Endodermal cell (in vitro differentiated cells): ENCODE results near the gene ARFIP1. TPM values are rescaled to one million over a fixed set of nuclear protein-coding genes. Genes with fewer than 3 reads are reported as not detected.
"Not testable (repeated sequence)": the region's sequence is repeated elsewhere in the genome, so short reads cannot be mapped to it uniquely, and the experiment has no call there.

Experiments
- DNase-seq: peaks from one replicate; pipeline ENCODE4 v3.0.0-alpha.2; 2017
- H3K27ac ChIP-seq: 2 replicates; pipeline ENCODE4 v1.5.1; 2013; ENCODE audit warnings: mild to moderate bottlenecking, low read depth, low read length, moderate library complexity
- H3K27me3 ChIP-seq: 2 replicates; pipeline ENCODE4 v1.6.1; 2013; ENCODE audit warnings: mild to moderate bottlenecking, low read length, moderate library complexity; ENCODE audit not compliant: insufficient read depth, control insufficient read depth, poor library complexity, severe bottlenecking
- H3K36me3 ChIP-seq: 2 replicates; pipeline ENCODE4 v1.7.0; 2013; ENCODE audit warnings: mild to moderate bottlenecking, low read length, moderate library complexity; ENCODE audit not compliant: control insufficient read depth, insufficient read depth
- H3K4me1 ChIP-seq: one replicate; pipeline ENCODE4 v1.7.0; 2013; ENCODE audit warnings: low read length; ENCODE audit not compliant: control insufficient read depth, insufficient read depth
- H3K4me3 ChIP-seq: 2 replicates; pipeline ENCODE4 v1.5.1; 2013; ENCODE audit warnings: mild to moderate bottlenecking, low read length, moderate library complexity
- H3K9ac ChIP-seq: 2 replicates; pipeline ENCODE4 v1.6.1; 2013; ENCODE audit warnings: mild to moderate bottlenecking, low read length, moderate library complexity; ENCODE audit not compliant: poor library complexity, severe bottlenecking; ENCODE audit errors: extremely low read depth
- H3K9me3 ChIP-seq: 2 replicates; pipeline ENCODE4 v1.6.1; 2013; ENCODE audit warnings: mild to moderate bottlenecking, low read length, moderate library complexity; ENCODE audit not compliant: control insufficient read depth
- H3K27ac Mint-ChIP-seq: 2 replicates; pipeline ENCODE4 v1.8.0; 2020; ENCODE audit warnings: mixed read lengths
- H3K27me3 Mint-ChIP-seq: 2 replicates; pipeline ENCODE4 v1.8.0; 2021; ENCODE audit warnings: mild to moderate bottlenecking, mixed read lengths; ENCODE audit not compliant: insufficient read depth
- H3K36me3 Mint-ChIP-seq: 2 replicates; pipeline ENCODE4 v1.8.0; 2020; ENCODE audit warnings: low read depth, mixed read lengths
- H3K4me1 Mint-ChIP-seq: 2 replicates; pipeline ENCODE4 v1.8.0; 2020; ENCODE audit warnings: mixed read lengths
- H3K4me3 Mint-ChIP-seq: 2 replicates; pipeline ENCODE4 v1.8.0; 2020; ENCODE audit warnings: mild to moderate bottlenecking, moderate library complexity, mixed read lengths
- H3K9me3 Mint-ChIP-seq: 2 replicates; pipeline ENCODE4 v1.8.0; 2020; ENCODE audit warnings: mild to moderate bottlenecking, mixed read lengths
- WGBS, 2 experiments: methylation state at CpG; one replicate each; pipeline versions ENCODE4 v1.1.5 to v1.1.7; 2013; ENCODE audit warnings: missing lambda C conversion rate in 2 of 2, mixed read lengths in 1 of 2; ENCODE audit not compliant: insufficient coverage in 1 of 2, insufficient read length in 1 of 2; 5-methylcytosine and 5-hydroxymethylcytosine counted together
- total RNA-seq, 2 donors: library from RNA; stranded (reverse); fragmentation: NEBNext Ultra II Directional in 1 of 2; extraction: Animal tissue kit (Norgen Biotek cat#: 25700) in 1 of 2; gene quantifications; 2 replicates in 1 of 2; 3 replicates in 1 of 2; pipeline ENCODE4 v1.2.1, GENCODE V29; 2021
- TF ChIP-seq, protein P1 (sequence below): fragments of 200-600 bp; sonication (generic); conservative IDR thresholded peaks from 2 replicates; pipeline ENCODE4 v1.5.0; 2021; ENCODE audit warnings: antibody characterized with exemption, mild to moderate bottlenecking

The ARFIP1 gene
- total RNA-seq, 2 donors from 2014 or later, result 34.3 to 39.4 TPM

DNA sequence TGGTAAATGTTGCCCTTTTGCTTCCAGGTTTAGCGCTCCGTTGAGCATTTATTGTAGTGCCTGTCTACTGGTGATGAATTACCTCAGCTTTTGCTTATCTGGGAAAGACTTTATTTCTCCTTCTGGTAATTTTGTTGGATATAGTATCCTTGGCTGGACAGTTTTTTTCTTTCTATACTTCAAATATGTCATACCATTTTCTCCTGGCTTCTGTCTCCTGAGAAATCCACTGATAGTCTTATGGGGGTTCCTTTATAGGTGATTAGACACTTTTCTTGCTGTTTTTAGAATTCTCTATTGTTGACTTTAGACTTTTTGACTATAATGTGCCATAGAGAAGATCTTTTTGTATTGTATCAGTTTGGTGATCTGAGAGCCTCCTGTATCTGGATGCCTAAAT is 73.5 kb downstream of the ARFIP1 start:
- Mint-ChIP-seq H3K4me3 (no peak overlapping the region), H3K4me1 (peaks cover 19% of the 10 kb centered on the region), H3K27me3 (no peaks in the 10 kb centered on the region), H3K9me3 (peaks cover 19% of the 10 kb centered on the region), H3K36me3 (peaks cover 21% of the 10 kb centered on the region), H3K27ac (no peak overlapping the region)
- Histone ChIP-seq H3K4me3 (no peak overlapping the region), H3K9me3 (peaks cover 24% of the 10 kb centered on the region), H3K9ac (no peak overlapping the region), H3K27me3 (no peaks in the 10 kb centered on the region), H3K4me1 (no peaks in the 10 kb centered on the region), H3K36me3 (peaks cover 3% of the 10 kb centered on the region), H3K27ac (no peak overlapping the region)
- WGBS, 2 experiments, result 98% methylated on average over 2 of the region's 2 CpGs; no CpG with 5 or more reads in 1 of the 2 experiments
- TF ChIP-seq, protein P1, sequence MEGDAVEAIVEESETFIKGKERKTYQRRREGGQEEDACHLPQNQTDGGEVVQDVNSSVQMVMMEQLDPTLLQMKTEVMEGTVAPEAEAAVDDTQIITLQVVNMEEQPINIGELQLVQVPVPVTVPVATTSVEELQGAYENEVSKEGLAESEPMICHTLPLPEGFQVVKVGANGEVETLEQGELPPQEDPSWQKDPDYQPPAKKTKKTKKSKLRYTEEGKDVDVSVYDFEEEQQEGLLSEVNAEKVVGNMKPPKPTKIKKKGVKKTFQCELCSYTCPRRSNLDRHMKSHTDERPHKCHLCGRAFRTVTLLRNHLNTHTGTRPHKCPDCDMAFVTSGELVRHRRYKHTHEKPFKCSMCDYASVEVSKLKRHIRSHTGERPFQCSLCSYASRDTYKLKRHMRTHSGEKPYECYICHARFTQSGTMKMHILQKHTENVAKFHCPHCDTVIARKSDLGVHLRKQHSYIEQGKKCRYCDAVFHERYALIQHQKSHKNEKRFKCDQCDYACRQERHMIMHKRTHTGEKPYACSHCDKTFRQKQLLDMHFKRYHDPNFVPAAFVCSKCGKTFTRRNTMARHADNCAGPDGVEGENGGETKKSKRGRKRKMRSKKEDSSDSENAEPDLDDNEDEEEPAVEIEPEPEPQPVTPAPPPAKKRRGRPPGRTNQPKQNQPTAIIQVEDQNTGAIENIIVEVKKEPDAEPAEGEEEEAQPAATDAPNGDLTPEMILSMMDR, result no peak
- DNase-seq, result no peak

- H3K9me3 Mint-ChIP-seq, result peaks cover 19% of the 10 kb centered on the region
- H3K36me3 ChIP-seq, H3K27me3 ChIP-seq, H3K27me3 Mint-ChIP-seq, H3K4me3 Mint-ChIP-seq, H3K27ac ChIP-seq, H3K9ac ChIP-seq, DNase-seq, H3K4me3 ChIP-seq, H3K27ac Mint-ChIP-seq, H3K4me1 ChIP-seq: not testable (repeated sequence)
- H3K36me3 Mint-ChIP-seq, result peaks cover 19% of the 10 kb centered on the region
- 92 to 94% methylated on average over 3 to 5 of the region's 5 CpGs for WGBS, 2 experiments
- peaks cover 19% of the 10 kb centered on the region for H3K4me1 Mint-ChIP-seq
- H3K9me3 ChIP-seq, result peaks cover 24% of the 10 kb centered on the region
These were observed 74.3 kb downstream of the ARFIP1 start for GRCh38 chr4:152854016-152854415.

DNA sequence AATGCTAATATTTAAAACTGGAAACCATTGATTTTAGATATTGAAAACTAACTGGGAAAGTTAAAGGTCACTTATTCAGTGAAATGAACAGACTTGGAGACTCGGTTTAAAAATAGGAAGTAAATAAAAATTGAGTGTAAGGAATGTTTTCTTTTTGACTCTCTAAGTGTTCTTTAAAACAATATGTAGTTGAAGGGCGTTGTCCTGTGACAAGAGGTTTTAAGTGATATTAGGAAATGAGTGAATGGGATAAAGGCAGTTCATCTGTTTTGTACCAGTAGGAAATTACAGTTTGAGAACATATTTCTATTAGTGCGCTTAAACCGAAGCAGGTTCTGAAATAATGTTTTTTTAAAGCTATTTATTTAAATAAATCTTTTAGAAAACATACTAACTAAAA is 77.2 kb downstream of the ARFIP1 start:
- no peaks in the 10 kb centered on the region for H3K4me1 ChIP-seq
- H3K9ac ChIP-seq, result no peak overlapping the region
- H3K27me3 ChIP-seq, result no peaks in the 10 kb centered on the region
- 88 to 91% methylated on average over 2 of the region's 4 CpGs for WGBS, 2 experiments
- Mint-ChIP-seq H3K27ac (no peak overlapping the region), H3K36me3 (peaks cover 19% of the 10 kb centered on the region), H3K4me3 (no peak overlapping the region), H3K4me1 (peaks cover 4% of the 10 kb centered on the region), H3K9me3 (peaks cover 19% of the 10 kb centered on the region), H3K27me3 (no peaks in the 10 kb centered on the region)
- TF ChIP-seq, protein P1, result no peak
- peaks cover 24% of the 10 kb centered on the region for H3K9me3 ChIP-seq
- no peak overlapping the region for H3K4me3 ChIP-seq
- H3K27ac ChIP-seq, result no peak overlapping the region
- DNase-seq, result no peak
- H3K36me3 ChIP-seq, result no peaks in the 10 kb centered on the region

- Histone ChIP-seq H3K9ac (no peak overlapping the region), H3K9me3 (peaks cover 7% of the 10 kb centered on the region), H3K27ac (no peak overlapping the region), H3K27me3 (no peaks in the 10 kb centered on the region), H3K4me3 (no peak overlapping the region), H3K36me3 (peaks cover 6% of the 10 kb centered on the region), H3K4me1 (no peaks in the 10 kb centered on the region)
- H3K4me3 Mint-ChIP-seq, result no peak overlapping the region
- 94 to 99% methylated on average over 5 to 6 of the region's 6 CpGs for WGBS, 2 experiments
- H3K36me3 Mint-ChIP-seq, result peaks cover 8% of the 10 kb centered on the region
- H3K27ac Mint-ChIP-seq, result peak overlapping the region; percentile 3
- no peaks in the 10 kb centered on the region for H3K27me3 Mint-ChIP-seq
- peaks cover 5% of the 10 kb centered on the region for H3K9me3 Mint-ChIP-seq
- no peak for DNase-seq
- TF ChIP-seq, protein P1, result no peak
- peaks cover 4% of the 10 kb centered on the region for H3K4me1 Mint-ChIP-seq
These were observed 79.2 kb downstream of the ARFIP1 start for GRCh38 chr4:152858934-152859333.
